SJCRH30 (cell line): ENCODE data around the gene CTDSP1. TPM values are rescaled to one million over a fixed set of nuclear protein-coding genes. Genes with fewer than 3 reads are reported as not detected.

ENCODE experiments used
- DNase-seq, 2 experiments: peaks; one replicate each; pipeline ENCODE4 v3.0.0-alpha.2; 2015 to 2020
- H3K27ac ChIP-seq: fragments of 250-450 bp; sonication (Bioruptor Pico); 2 replicates; pipeline ENCODE4 v1.5.1; 2020; ENCODE audit warnings: mild to moderate bottlenecking, moderate library complexity
- H3K27me3 ChIP-seq: fragments of 250-450 bp; sonication (Bioruptor Pico); 2 replicates; pipeline ENCODE4 v1.5.1; 2020; ENCODE audit warnings: mild to moderate bottlenecking, moderate library complexity
- H3K36me3 ChIP-seq: fragments of 250-450 bp; sonication (Bioruptor Pico); 2 replicates; pipeline ENCODE4 v1.5.1; 2020; ENCODE audit warnings: mild to moderate bottlenecking, moderate library complexity
- H3K4me1 ChIP-seq: fragments of 250-450 bp; sonication (Bioruptor Pico); 2 replicates; pipeline ENCODE4 v1.5.1; 2020; ENCODE audit warnings: mild to moderate bottlenecking, moderate library complexity
- H3K4me3 ChIP-seq: fragments of 250-450 bp; sonication (Bioruptor Pico); 2 replicates; pipeline ENCODE4 v1.5.1; 2020; ENCODE audit warnings: mild to moderate bottlenecking, moderate library complexity
- H3K9me3 ChIP-seq: fragments of 250-450 bp; sonication (Bioruptor Pico); replicated peaks from 2 replicates; pipeline ENCODE4 v1.5.1; 2020; ENCODE audit warnings: mild to moderate bottlenecking, moderate library complexity
- total RNA-seq: library from RNA; depleted of rRNA; stranded (reverse); fragments of >200 nt; shearing (Covaris generic); gene quantifications from 2 replicates; pipeline ENCODE4 v1.2.3, GENCODE V29; 2014

The CTDSP1 gene
- total RNA-seq, 1 experiment from 2014 or later: 69.9 TPM

DNA sequence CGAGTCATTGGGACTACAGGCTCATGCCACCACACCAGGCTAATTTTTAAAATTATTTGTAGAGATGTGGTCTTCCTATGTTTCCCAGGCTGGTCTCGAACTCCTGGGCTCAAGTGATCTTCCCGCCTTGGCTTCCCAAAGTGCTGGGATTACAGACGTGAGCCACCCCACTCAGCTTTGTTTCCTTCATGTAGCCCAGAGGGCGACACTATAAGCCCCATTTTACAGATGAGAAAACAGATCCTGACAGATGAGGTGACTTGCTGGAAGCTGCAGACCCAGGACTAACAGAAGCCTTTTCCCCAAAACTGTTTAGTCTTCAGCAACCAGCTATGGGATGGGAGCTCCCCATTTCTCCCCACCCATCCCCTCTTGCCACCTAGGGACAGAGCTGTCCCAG lies 7.2 kb upstream of the CTDSP1 start:
- Histone ChIP-seq H3K9me3 (no peaks in the 10 kb centered on the region), H3K4me1 (peaks cover 4% of the 10 kb centered on the region; the same call in 1 of the 2 replicates), H3K27me3 (no peaks in the 10 kb centered on the region), H3K36me3 (no peaks in the 10 kb centered on the region), H3K4me3 (no peak overlapping the region), H3K27ac (no peak overlapping the region)
- no peak for DNase-seq

DNA sequence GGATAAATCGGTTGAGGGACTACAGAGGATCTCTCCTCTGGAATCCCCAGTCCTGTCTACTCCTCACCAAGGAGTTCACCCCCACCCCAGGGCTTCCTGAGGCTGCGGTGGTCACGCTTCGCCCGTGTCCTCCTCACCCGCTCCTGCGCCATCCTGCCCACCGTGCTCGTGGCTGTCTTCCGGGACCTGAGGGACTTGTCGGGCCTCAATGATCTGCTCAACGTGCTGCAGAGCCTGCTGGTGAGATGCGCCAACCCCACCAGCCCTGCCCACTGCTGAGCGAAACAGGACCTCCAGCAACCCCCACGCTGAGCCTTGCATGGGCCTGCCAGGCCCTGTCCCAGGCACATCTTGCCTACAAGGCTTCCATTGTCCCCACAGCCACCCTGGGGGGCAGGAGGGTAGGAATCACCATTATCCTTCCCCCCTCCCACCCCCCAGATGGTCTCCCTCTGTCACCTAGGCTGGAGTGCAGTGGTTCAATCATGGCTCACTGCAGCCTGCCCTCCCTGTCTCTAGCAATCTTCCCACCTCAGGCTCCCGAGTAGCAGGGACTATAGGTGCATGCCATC lies 6.7 kb upstream of the CTDSP1 start:
- Histone ChIP-seq H3K4me3 (no peak overlapping the region), H3K27me3 (no peaks in the 10 kb centered on the region), H3K9me3 (no peaks in the 10 kb centered on the region), H3K27ac (no peak overlapping the region), H3K36me3 (no peaks in the 10 kb centered on the region), H3K4me1 (no peaks in the 10 kb centered on the region; the same call in 1 of the 2 replicates)
- no peak for DNase-seq

DNA sequence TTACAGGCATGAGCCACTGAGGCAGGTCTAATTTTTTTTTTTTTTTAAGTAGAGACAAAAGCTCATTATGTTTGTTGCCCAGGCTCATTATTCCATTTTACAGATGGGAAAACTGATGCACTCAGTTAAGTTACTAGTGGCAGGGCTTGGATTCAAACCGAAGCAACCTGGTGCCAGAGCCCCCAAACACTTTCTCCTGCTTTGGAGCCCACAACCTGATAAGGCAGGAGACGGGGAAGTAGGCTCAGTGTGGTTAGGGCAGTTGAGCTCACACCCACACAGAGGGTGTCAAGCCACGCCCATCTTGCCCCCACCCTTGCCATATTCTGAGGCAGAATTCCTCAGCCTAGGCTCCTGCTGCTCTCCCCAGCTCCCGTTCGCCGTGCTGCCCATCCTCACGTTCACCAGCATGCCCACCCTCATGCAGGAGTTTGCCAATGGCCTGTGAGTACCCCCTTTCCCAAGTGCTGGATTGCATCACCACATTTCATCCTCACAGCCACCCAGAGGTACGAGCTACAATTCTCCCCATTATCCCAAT lies 5.8 kb upstream of the CTDSP1 start:
- Histone ChIP-seq H3K27ac (no peak overlapping the region), H3K36me3 (no peaks in the 10 kb centered on the region), H3K4me3 (no peak overlapping the region), H3K4me1 (no peaks in the 10 kb centered on the region; the same call in 1 of the 2 replicates), H3K27me3 (no peaks in the 10 kb centered on the region), H3K9me3 (no peaks in the 10 kb centered on the region)
- no peak for DNase-seq

DNA sequence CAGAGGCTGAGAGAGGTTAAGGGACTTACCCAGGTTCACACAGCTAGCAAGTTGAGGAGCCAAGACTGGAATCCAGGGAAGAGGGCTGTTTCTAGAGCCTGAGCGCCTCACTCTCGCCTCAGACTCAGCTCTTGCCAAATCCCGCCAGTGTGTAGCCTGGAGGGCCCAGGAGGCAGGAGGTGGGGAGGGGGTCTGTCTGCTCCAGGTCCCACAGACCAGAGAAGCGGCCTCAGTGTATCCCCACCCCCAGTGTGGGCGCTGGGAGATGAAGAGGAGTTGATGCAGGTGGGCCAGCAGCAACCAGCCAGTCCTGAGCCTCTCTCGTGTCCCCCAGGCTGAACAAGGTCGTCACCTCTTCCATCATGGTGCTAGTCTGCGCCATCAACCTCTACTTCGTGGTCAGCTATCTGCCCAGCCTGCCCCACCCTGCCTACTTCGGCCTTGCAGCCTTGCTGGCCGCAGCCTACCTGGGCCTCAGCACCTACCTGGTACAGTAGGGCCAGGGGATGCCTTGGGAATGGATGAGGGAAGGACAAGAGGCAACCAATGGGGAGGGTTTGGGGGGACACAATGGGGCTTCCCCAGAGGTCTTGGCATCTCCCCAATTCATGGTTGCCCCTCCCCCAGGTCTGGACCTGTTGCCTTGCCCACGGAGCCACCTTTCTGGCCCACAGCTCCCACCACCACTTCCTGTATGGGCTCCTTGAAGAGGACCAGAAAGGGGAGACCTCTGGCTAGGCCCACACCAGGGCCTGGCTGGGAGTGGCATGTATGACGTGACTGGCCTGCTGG lies 5.2 kb upstream of the CTDSP1 start:
- H3K9me3 ChIP-seq: no peaks in the 10 kb centered on the region
- H3K4me3 ChIP-seq: no peak overlapping the region
- no peaks in the 10 kb centered on the region; the same call in 1 of the 2 replicates for H3K4me1 ChIP-seq
- no peak overlapping the region for H3K27ac ChIP-seq
- no peak for DNase-seq
- no peaks in the 10 kb centered on the region for H3K27me3 ChIP-seq
- H3K36me3 ChIP-seq: no peaks in the 10 kb centered on the region

DNA sequence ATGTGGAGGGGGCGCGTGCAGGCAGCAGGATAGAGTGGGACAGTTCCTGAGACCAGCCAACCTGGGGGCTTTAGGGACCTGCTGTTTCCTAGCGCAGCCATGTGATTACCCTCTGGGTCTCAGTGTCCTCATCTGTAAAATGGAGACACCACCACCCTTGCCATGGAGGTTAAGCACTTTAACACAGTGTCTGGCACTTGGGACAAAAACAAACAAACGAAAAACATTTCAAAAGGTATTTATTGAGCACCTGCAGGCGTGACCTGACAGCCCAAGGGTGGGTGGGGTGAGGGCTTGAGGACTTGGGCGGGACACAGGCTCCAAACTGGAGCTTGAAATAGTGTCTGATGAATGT lies 4.6 kb upstream of the CTDSP1 start:
- H3K36me3 ChIP-seq: no peaks in the 10 kb centered on the region
- H3K4me1 ChIP-seq: no peaks in the 10 kb centered on the region; the same call in 1 of the 2 replicates
- no peaks in the 10 kb centered on the region for H3K27me3 ChIP-seq

DNA sequence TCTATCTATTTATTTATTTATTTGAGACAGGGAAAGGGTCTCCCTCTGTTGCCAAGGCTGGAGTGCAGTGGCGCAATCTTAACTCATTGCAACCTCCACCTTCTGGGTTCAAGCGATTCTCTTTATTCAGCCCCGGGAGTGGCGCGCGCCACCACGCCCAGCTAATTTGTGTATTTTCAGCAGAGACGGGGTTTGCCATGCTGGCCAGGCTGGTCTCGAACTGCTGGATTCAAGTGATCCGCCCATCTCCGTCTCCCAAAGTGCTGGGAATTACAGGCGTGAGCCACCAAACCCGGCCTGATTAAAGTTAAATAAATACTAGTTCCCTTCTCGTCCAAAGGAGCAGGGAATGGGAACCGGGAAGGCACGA lies 4.2 kb upstream of the CTDSP1 start:
- no peaks in the 10 kb centered on the region; the same call in 1 of the 2 replicates for H3K4me1 ChIP-seq
- H3K9me3 ChIP-seq: no peaks in the 10 kb centered on the region
- no peak for DNase-seq
- no peaks in the 10 kb centered on the region for H3K36me3 ChIP-seq
- no peaks in the 10 kb centered on the region for H3K27me3 ChIP-seq
- no peak overlapping the region for H3K27ac ChIP-seq
- peak overlapping the region; percentile 82 for H3K4me3 ChIP-seq

More for the DNA sequence above, 4.6 kb upstream of the CTDSP1 start:
- Histone ChIP-seq H3K9me3 (no peaks in the 10 kb centered on the region), H3K27ac (no peak overlapping the region), H3K4me3 (no peak overlapping the region)
- no peak for DNase-seq

DNA sequence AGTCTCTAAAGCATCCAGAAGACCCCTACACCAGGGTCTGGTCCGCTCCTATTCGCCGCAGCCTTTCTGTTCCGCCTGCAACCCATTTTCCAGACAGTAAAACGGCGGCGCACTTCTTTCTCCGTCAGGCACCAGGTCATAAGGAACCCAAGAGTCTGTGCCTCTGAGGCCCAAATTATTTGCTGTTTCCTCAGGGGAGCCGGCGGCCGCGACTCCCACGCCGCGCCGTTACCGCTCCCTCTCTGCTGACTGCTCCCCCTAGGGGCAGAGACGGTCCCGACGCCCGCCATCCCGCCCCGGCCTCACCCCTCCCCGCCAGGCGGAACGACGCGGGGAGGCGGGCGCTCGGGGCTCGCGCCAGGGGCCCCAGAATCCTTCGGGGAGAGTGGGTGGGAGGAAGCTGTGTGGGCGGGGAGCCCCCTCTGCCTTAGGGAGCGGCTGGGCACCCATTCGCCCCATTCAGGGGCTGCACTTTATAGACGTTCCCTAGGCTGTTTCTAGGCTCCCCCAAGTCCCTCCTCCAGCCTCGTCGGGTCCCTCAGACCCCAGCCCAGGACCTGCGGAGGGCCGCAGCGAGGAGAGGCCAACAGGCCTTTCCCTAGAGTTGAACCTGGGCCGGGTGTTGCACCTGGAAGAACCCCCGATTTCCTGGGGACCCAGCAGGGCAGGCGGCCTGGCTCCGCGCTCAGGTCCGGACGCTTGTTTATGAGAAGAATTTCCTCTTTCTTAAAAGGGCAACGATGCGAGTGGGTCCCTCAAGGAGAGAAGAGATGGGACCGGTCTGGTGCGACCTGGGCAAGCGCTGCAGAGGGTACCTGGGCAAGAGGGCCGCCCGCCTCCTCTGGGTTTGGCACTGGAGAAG lies 3.6 kb upstream of the CTDSP1 start:
- peak overlapping the region; percentile 99 for H3K27ac ChIP-seq
- H3K36me3 ChIP-seq: no peaks in the 10 kb centered on the region
- no peaks in the 10 kb centered on the region for H3K27me3 ChIP-seq
- no peaks in the 10 kb centered on the region for H3K9me3 ChIP-seq
- H3K4me1 ChIP-seq: no peaks in the 10 kb centered on the region; the same call in 1 of the 2 replicates
- peak; percentile 96 to 97 for DNase-seq
- peak overlapping the region; percentile 82 for H3K4me3 ChIP-seq

DNA sequence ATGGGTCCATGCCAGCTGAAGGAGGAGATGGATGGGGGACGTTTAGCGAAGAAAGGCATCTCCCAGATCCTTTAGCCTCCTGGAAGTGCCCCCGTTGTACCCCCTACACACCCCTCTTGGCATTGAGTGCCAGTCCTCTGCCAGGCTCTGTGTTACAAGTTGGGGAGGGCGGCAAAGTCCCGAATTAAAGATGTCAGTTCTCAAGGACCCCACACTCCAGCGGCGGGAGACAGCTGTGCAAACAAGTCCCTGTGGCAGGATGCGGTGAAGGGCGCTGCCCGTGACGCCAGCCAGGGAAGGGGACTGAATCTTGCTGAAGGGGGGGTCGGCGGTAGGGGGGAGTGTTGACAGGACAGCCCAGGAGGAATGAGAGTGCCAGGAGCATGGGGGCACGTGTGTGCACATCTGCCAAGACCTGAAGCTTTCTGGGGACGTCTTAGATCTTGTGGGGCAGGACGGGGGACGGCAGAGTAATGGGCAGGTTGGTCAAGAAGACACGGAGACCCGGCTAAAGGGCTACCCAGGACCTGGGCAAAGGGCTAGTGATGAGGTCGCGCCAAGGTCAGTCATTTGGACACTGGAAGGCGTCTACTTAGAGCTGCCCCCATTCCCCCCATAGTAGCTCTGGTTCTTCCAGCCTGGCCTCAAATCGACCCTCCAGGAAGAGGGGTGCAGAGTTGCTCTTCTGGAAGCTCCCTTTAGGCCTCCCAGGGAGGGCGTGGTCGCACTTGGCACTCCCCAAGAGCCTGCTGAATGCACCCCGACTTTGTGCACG lies 2.8 kb upstream of the CTDSP1 start:
- Histone ChIP-seq H3K4me3 (peak overlapping the region; percentile 82), H3K27me3 (no peaks in the 10 kb centered on the region), H3K27ac (peak overlapping the region; percentile 99), H3K9me3 (no peaks in the 10 kb centered on the region), H3K36me3 (no peaks in the 10 kb centered on the region), H3K4me1 (no peaks in the 10 kb centered on the region; the same call in 1 of the 2 replicates)
- peak; percentile 94 to 96 for DNase-seq

DNA sequence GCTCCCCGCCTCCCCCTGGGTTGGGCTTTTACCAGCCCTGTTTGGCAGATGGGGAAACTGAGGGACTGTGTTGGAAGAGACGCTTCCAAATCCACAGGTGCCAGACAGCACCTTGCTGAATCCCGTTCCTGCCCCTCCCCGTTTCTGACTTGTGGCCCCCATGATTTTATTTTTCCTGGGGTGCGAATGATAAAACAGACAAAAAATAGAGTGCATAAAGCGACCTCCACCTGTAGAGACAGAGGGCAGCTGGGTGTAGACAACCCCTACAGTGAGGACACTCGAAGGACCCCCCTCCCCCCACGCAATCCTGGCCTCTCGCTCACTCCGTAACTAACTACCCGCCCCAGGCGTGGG lies 2.2 kb upstream of the CTDSP1 start:
- no peaks in the 10 kb centered on the region; the same call in 1 of the 2 replicates for H3K4me1 ChIP-seq
- no peaks in the 10 kb centered on the region for H3K9me3 ChIP-seq
- H3K4me3 ChIP-seq: peak overlapping the region; percentile 82
- H3K27ac ChIP-seq: peak overlapping the region; percentile 99
- DNase-seq: no peak
- H3K36me3 ChIP-seq: no peaks in the 10 kb centered on the region
- no peaks in the 10 kb centered on the region for H3K27me3 ChIP-seq

DNA sequence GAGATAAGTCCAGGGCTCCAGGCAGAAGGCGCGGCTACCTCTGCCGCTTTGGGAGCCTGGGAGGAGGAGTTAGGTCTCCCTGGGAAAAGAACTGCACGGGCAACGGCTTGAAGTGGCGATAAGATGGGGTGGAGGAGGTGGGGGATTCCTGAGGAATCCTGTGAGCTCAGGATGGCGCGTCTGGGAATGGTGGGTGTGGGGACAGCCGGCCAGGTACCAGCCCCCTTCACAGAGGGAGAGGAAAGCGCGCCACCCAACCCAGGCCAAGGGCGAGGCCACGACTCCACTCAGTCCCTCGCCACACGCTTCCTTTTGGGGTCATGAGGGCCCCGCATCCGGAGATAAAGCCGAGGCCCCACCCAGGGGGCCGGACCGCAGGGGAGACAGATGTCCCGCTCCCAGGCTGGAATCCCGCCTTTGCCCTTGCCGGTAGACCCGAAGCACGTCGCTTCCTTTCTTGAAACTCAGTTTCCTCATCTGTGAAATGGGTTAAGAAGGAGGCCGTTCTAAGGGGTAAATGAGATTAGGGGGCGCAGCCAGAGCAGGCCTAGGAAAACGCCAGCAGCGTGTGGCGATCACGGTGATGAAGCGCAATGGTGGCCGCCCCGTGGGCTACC lies 1.7 kb upstream of the CTDSP1 start:
- no peaks in the 10 kb centered on the region for H3K27me3 ChIP-seq
- H3K27ac ChIP-seq: peak overlapping the region; percentile 99
- H3K4me1 ChIP-seq: no peaks in the 10 kb centered on the region; the same call in 1 of the 2 replicates
- no peaks in the 10 kb centered on the region for H3K9me3 ChIP-seq
- DNase-seq: peak; percentile 87 to 89
- peak overlapping the region; percentile 82 for H3K4me3 ChIP-seq
- H3K36me3 ChIP-seq: no peaks in the 10 kb centered on the region

DNA sequence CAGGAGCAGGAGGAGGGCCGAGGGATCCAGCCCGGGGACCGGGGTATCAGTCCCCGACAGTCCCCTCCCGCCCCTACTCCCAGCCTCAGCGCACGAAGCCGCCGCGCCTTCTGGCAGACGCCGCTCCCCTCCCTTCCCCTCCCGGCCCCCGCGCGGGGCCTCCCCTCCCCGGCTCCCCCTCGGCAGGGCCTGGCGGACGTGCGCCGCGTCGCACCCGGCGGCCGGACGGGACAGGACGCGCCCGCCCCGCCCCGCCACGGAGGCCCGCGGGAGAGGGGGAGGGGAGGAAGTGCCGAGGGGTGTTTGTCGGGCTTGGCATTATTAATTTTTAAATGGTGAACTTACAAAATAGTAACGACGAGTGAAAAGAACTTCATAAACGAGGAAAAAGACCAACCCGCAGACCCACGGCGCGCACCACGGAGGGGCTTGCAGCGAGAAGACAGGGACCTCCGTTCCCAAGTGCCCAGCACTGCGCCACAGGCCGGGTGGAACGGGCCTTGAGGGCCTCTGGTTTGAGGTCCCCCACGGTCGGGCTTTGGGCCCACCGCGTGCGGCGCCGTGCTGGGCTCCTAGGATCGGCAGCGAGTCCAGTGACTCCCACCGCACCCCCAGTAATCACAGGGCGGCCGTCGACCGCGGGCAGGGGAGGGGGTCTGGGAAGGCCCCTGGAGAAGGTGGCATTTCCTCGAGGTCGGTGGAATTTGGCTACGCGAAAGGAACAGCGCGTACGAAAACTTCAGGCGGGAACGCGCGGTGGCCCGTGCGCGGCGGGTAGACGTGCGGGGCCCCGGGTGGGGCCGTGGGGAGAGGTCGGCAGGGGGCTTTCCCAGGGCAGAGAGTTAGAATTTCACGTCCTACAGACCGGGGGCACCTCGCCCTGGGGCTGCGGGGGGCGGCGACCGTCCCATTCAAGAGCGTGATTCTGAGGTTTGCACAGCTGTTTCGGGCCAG lies 954 bp upstream of the CTDSP1 start:
- Histone ChIP-seq H3K4me1 (no peaks in the 10 kb centered on the region; the same call in 1 of the 2 replicates), H3K27me3 (no peaks in the 10 kb centered on the region), H3K27ac (peak overlapping the region; percentile 99), H3K36me3 (peaks cover 2% of the 10 kb centered on the region; the same call in 1 of the 2 replicates), H3K4me3 (peak overlapping the region; percentile 82), H3K9me3 (no peaks in the 10 kb centered on the region)
- DNase-seq: peak; percentile 77 to 78

DNA sequence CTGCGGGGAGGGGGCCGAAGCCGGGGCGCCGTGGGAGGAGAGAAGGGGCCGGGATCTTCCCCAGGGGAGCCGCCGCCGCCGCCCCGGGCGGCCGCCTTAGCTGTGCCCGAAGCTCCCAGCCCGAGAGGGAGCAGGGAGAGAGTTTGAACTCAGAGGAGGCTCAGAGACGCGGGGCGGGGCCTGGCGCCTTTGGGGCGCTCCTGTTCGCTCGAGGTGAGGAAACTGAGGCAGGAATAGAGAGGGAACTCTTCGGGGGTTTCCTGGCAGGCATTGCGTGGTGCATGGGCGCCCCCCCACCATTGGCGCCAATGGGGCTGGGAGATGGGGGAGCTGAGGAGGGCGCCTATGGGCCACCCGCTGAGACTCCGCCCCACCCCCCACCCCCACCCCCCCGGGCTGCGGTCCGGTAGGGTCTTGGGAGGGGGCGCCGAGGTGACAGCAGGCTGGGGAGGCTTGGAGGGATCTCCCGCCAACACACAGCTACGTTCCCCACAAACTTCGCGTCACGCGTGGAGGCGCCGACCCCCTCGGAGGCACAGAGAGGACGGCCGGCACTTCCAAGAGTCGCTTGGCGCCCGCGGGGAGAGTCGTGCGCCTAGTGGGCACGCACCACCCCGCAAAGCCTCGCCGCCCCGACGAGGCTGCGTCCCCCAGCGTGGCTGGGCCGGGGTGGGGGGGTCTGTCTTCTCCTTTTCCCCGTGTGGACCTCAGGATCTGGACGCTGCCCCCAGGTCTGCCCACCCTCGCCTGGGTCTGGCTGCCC lies 680 bp downstream of the CTDSP1 start:
- peak overlapping the region; percentile 99 for H3K27ac ChIP-seq
- no peaks in the 10 kb centered on the region for H3K27me3 ChIP-seq
- peak overlapping the region; percentile 82 for H3K4me3 ChIP-seq
- peak; percentile 34 to 51 for DNase-seq
- peaks cover 11% of the 10 kb centered on the region; the same call in 1 of the 2 replicates for H3K36me3 ChIP-seq
- H3K9me3 ChIP-seq: no peaks in the 10 kb centered on the region
- peaks cover 5% of the 10 kb centered on the region; the same call in 1 of the 2 replicates for H3K4me1 ChIP-seq
